Activated CD4-positive, CD25-positive, alpha-beta regulatory T cell treated with anti-CD3 and anti-CD28 coated beads, Interleukin-2, amount 50 U/mL, for 72 hours (primary cell): ENCODE measurements around the gene OLFML3.
"Not testable (repeated sequence)": the region's sequence is repeated elsewhere in the genome, so short reads cannot be mapped to it uniquely, and the experiment has no call there.

Experiments
- DNase-seq: peaks from one replicate; pipeline ENCODE4 v3.0.0; 2021

OLFML3 gene

GRCh38 chr1:113993766-113994165, 14.5 kb downstream of the OLFML3 start:
- DNase-seq, result no peak

GRCh38 chr1:113995382-113995781, 16.1 kb downstream of the OLFML3 start:
- DNase-seq, result no peak

GRCh38 chr1:113998361-113998760, 19.1 kb downstream of the OLFML3 start:
- no peak for DNase-seq

GRCh38 chr1:113999233-113999632, 20.0 kb downstream of the OLFML3 start:
- no peak for DNase-seq

DNA sequence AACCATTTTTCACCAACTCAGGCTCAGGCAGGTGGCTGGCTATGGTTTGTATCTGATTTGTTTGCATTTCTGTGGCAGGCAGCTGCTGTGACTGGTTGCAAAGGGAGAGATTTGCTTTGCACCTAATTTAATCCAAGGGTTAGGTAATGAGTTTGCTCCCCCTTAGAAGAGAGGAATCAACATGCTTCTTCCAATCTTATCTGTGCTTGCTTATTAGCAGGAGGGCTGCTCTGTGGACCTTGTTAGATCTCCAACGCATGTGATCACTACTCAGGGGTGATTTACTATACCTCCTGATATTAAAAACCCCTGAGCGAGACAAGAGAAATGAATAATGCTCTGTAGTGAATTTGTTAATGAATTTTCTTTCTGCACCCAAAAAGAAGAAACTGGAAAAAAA, 20.5 kb downstream of the OLFML3 start:
- DNase-seq, result no peak

DNA sequence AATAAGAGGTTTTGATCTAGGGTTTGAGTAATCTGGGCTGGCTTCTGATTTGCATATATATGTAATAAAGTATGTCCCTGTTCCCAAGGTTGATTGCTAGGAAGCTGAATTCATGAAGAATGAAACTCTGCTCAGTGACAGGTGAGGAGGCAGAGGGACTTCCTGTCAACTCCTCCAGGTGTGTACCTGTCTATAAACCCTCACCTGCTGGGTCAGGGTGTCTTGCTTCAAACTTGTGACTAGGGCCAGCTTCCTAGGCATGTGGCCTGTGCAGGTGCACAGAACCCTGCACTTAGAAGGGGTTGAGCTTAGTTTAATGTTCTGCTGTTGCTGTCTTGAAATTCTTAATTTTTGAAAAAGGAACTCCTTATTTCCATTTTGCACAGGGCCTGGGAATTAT, 21.1 kb downstream of the OLFML3 start:
- DNase-seq, result no peak

GRCh38 chr1:114002492-114003239, 23.4 kb downstream of the OLFML3 start:
- DNase-seq, result no peak

DNA sequence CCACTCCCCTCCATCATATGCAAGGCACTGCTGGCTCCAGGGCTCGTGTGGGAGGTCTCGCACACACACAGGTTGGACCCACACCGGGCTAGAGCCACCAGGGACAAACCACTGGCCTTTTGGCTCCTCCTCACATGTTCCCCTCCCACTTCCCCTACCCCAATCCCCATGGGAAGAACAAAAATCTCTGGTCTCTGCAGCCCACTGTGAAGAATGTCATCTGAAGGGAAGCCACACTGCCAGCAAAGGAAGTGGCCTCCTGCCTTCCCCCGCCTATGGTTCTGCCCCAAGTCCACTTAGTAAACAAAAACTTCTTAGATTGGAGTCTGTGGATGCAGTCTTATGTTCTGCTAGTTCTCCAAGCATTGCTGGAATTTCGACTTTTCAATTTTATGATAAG, 24.2 kb downstream of the OLFML3 start:
- DNase-seq, result no peak

DNA sequence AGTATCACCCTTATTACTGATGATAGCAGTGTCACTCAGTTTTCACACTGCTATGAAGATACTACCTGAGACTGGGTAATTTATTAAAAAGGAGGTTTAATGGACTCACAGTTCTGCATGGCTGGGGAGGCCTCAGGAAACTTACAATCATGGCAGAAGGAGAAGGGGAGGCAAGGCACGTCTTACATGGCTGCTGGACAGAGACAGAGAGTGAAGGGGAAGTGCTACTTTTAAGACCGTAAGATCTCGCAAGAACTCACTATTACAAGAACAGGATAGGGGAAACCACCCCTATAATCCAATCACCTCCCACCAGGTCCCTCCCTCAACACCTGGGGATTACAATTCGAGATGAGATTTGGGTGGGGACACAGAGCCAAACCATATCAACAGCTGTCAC, 27.6 kb downstream of the OLFML3 start:
- DNase-seq, result not testable (repeated sequence)

GRCh38 chr1:114008480-114008941, 29.2 kb downstream of the OLFML3 start:
- no peak for DNase-seq

DNA sequence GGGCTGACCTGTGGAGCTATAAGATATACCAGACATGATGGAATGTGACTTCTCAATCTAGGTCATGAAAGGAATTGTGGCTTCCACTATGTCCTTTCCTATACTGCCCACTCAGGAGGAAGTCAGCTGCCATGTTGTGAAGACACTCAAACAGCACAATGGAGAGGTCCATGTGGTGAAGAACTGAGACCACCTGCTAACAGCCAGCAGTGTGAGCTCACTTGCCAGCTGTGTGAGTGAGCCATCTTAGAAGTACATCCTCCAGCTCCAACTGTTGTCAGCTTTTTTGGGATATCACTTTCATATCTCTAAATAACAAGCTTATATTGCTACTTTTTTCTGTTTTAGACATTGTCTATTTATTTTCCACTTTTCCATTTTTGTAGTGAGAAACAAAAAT, 29.7 kb downstream of the OLFML3 start:
- no peak for DNase-seq

- no peak for DNase-seq
These were observed 30.1 kb downstream of the OLFML3 start for GRCh38 chr1:114009393-114009792.

GRCh38 chr1:114010433-114011184, 31.3 kb downstream of the OLFML3 start:
- no peak for DNase-seq

- no peak for DNase-seq
These were observed 32.5 kb downstream of the OLFML3 start for GRCh38 chr1:114011796-114012195.

- no peak for DNase-seq
These were observed 35.8 kb downstream of the OLFML3 start for GRCh38 chr1:114015075-114015474.

- DNase-seq, result not testable (repeated sequence)
These were observed 40.5 kb downstream of the OLFML3 start for GRCh38 chr1:114019724-114020123.

- DNase-seq, result no peak
These were observed 42.4 kb downstream of the OLFML3 start for GRCh38 chr1:114021665-114022099.

DNA sequence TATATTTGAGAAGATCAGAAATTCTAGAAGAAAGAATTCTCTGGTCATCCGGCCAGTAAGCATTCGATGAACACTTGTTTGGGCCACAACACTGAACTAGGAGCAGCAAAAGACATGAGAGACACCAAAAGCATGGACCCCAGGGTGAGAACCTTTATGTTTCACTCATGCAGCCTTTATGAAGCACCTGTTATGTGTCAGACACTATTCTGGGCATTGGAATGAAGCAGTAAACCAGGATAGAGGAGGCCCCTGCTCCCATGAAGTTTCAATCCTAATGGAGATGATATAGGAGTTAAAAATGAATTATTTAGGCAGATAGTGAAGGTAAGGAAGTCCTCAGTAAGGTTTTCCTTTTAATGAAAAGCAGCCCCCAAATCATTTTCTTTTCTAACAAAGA, 43.6 kb downstream of the OLFML3 start:
- no peak for DNase-seq

DNA sequence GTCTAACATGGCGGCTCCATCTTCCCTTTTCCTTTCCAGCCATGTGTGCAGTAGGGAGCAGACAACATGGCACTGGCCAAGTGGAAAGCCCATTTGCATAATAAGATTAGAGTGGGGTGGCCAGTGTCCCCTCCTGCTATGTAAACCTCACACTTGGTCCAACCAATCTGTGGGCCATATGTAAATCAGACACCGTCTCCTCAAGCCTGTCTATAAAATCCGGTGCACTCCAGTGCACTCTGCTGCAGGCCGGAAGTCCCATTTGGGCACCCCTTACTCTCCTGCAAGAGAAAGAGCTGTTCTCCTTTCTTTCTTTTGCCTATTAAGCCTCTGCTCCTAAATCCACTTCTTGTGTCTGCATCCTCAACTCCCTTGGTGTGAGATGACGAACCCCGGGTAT, 44.1 kb downstream of the OLFML3 start:
- DNase-seq, result no peak

DNA sequence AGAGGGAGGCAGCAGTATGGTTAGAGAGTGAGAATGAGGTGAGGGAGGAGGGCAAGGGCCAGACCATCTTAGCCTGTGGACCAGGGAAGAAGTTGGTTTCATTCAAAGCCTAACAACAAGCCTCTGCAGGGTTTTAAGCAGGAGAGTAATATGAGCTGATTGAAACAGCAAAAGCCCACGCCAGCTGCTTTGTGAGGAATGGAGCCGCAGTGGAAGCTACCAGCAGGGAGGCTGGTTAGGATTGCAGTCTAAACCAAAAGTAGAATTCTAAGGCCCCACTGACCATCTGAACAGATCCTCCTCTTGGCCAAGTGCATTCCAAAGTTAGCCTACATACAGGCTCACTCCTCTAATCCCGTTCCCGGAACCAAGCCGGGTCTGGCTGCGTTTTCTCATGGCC, 44.8 kb downstream of the OLFML3 start:
- no peak for DNase-seq

- DNase-seq, result no peak
These were observed 46.5 kb downstream of the OLFML3 start for GRCh38 chr1:114025609-114026401.

DNA sequence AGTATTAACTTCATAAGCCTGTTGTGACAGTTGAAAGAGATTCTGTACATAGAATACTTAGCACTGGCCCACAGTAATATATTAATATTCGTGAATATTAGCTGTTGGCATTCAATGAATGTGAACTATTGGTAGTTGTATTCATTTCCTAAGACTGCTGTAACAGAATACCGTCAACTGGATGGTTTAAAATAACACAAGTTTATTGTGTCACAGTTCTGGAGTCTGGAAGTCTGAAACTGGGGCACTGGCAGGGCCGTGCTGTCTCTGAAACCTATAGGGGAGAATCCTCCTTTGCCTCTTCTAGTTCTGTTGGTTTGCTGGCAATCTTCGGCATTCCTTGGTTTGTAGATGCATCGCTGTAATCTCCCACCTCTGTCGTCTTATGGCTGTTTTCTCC, 47.5 kb downstream of the OLFML3 start:
- DNase-seq, result no peak
